GM19452 (cell line): ENCODE results near the gene CLDN17.

Experiments used
- ATAC-seq: cut with Tn5 transposase; IDR thresholded peaks from one replicate; pipeline ENCODE4 v1.9.1; 2021; ENCODE audit not compliant: unreplicated experiment

Gene CLDN17

DNA sequence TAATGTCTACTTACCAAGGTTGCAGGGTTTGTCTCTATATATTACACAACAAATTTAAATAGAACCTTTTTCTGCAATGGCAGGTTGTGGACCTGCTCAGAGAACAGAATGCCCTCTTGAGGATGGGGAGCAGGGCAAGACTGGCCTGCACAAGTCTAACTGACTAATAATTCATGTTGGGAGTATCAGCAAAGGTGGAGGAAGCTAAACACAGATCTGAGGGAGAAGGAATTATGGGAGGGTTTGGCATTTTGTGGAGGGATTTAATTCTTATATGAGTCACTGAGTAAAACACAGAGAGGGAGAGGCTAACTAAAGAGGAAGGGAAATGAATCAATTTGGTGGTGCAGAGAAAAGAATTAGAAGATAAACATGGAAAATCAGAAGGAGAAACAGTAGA lies 40.0 kb downstream of the CLDN17 start:
- no peak for ATAC-seq

- ATAC-seq: no peak
Observed at GRCh38 chr21:30117631-30118030, 49.0 kb downstream of the CLDN17 start.

GRCh38 chr21:30116479-30116878 lies 50.1 kb downstream of the CLDN17 start:
- ATAC-seq: no peak
